ENCODE measurements around the gene VEGFC.
A peak's percentile ranks its signal among the peaks of the same experiment; 100 is the strongest.

The VEGFC gene

GRCh38 chr4:176680668-176681180, 112.0 kb downstream of the VEGFC start:
- in situ Hi-C loops (cut with HindIII; ENCODE audit: low sequenced_read_pairs): no loop called here
- no peak for TF ChIP-seq CTCF (IDR thresholded peaks at IDR 0.05; ENCODE audit: low read depth, low read length)
- no peak for DNase-seq (ENCODE audit: low read depth, low spot score)
- no peak overlapping the region for H3K4me3 ChIP-seq (ENCODE audit: low read depth, low read length)

- no peak for TF ChIP-seq CTCF (IDR thresholded peaks at IDR 0.05; ENCODE audit: low read depth, low read length)
- in situ Hi-C loops (cut with HindIII; ENCODE audit: low sequenced_read_pairs): no loop called here
- H3K4me3 ChIP-seq (ENCODE audit: low read depth, low read length): no peak overlapping the region
- no peak for DNase-seq (ENCODE audit: low read depth, low spot score)
These were observed 115.8 kb downstream of the VEGFC start for GRCh38 chr4:176676901-176677300.

- in situ Hi-C loops (cut with HindIII; ENCODE audit: low sequenced_read_pairs): no loop called here
- H3K4me3 ChIP-seq (ENCODE audit: low read depth, low read length): no peak overlapping the region
- no peak for TF ChIP-seq CTCF (IDR thresholded peaks at IDR 0.05; ENCODE audit: low read depth, low read length)
- DNase-seq (ENCODE audit: low read depth, low spot score): no peak
These were observed 116.9 kb downstream of the VEGFC start for GRCh38 chr4:176675810-176676209.

- H3K4me3 ChIP-seq (ENCODE audit: low read depth, low read length): no peak overlapping the region
- in situ Hi-C loops (cut with HindIII; ENCODE audit: low sequenced_read_pairs): no loop called here
- no peak for DNase-seq (ENCODE audit: low read depth, low spot score)
- no peak for TF ChIP-seq CTCF (IDR thresholded peaks at IDR 0.05; ENCODE audit: low read depth, low read length)
These were observed 121.2 kb downstream of the VEGFC start for GRCh38 chr4:176671532-176671931.

GRCh38 chr4:176668324-176668723, 124.4 kb downstream of the VEGFC start:
- DNase-seq (ENCODE audit: low read depth, low spot score): no peak
- in situ Hi-C loops (cut with HindIII; ENCODE audit: low sequenced_read_pairs): no loop called here
- no peak for TF ChIP-seq CTCF (IDR thresholded peaks at IDR 0.05; ENCODE audit: low read depth, low read length)
- H3K4me3 ChIP-seq (ENCODE audit: low read depth, low read length): no peak overlapping the region

GRCh38 chr4:176664964-176665363, 127.8 kb downstream of the VEGFC start:
- TF ChIP-seq CTCF (IDR thresholded peaks at IDR 0.05; ENCODE audit: low read depth, low read length): no peak
- DNase-seq (ENCODE audit: low read depth, low spot score): no peak
- in situ Hi-C loops (cut with HindIII; ENCODE audit: low sequenced_read_pairs): no loop called here
- no peak overlapping the region for H3K4me3 ChIP-seq (ENCODE audit: low read depth, low read length)

- in situ Hi-C loops (cut with HindIII; ENCODE audit: low sequenced_read_pairs): no loop called here
- DNase-seq (ENCODE audit: low read depth, low spot score): no peak
- TF ChIP-seq CTCF (IDR thresholded peaks at IDR 0.05; ENCODE audit: low read depth, low read length): peak; percentile 29
- H3K4me3 ChIP-seq (ENCODE audit: low read depth, low read length): no peak overlapping the region
These were observed 132.2 kb downstream of the VEGFC start for GRCh38 chr4:176660561-176660960.

Measured in astrocyte of the spinal cord (primary cell).